Esophagus muscularis mucosa (tissue), 4 donors: ENCODE data around the gene DISP3. TPM values are rescaled to one million over a fixed set of nuclear protein-coding genes. Genes with fewer than 3 reads are reported as not detected.

Experiments
- DNase-seq: peaks from one replicate; pipeline ENCODE4 v3.0.0-alpha.2; 2017; ENCODE audit errors: extremely low spot score
- H3K27ac ChIP-seq, 4 donors: fragments of 200-600 bp; sonication (generic); replicated peaks in 1 of 4; 1 replicate in 3 of 4; 2 replicates in 1 of 4; pipeline ENCODE4 v1.5.1; 2016 to 2019; ENCODE audit warnings: mild to moderate bottlenecking in 1 of 4
- H3K27me3 ChIP-seq, 4 donors: fragments of 200-600 bp; sonication (generic); one replicate each; pipeline versions ENCODE4 v1.5.1 to v1.6.0; 2016 to 2019
- H3K36me3 ChIP-seq, 4 donors: fragments of 200-600 bp; sonication (generic); one replicate each; pipeline ENCODE4 v1.5.1; 2016 to 2019
- H3K4me1 ChIP-seq, 4 donors: fragments of 200-600 bp; sonication (generic); one replicate each; pipeline ENCODE4 v1.5.1; 2016 to 2019
- H3K4me3 ChIP-seq, 4 donors: fragments of 200-600 bp; sonication (generic); 1 replicate in 2 of 4; 2 replicates in 2 of 4; pipeline ENCODE4 v1.5.1; 2016 to 2019; ENCODE audit warnings: mild to moderate bottlenecking in 4 of 4, moderate library complexity in 1 of 4
- H3K9me3 ChIP-seq, 4 donors: fragments of 200-600 bp; sonication (generic); 1 replicate in 3 of 4; 2 replicates in 1 of 4; pipeline ENCODE4 v1.5.1; 2016 to 2019
- CTCF ChIP-seq, 3 experiments: fragments of 200-600 bp in 2 of 3; fragments of 450-650 bp in 1 of 3; sonication (generic) in 2 of 3; IDR thresholded peaks; one replicate each; pipeline ENCODE4 v1.5.1; 2017 to 2019; ENCODE audit warnings: antibody characterized with exemption in 3 of 3, mild to moderate bottlenecking in 2 of 3, moderate library complexity in 1 of 3
- EP300 ChIP-seq: sonication (generic); formaldehyde crosslinking; IDR thresholded peaks from one replicate; pipeline ENCODE4 v1.6.1; 2017; ENCODE audit warnings: antibody characterized with exemption
- POLR2A ChIP-seq: fragments of 450-650 bp; IDR thresholded peaks from one replicate; pipeline ENCODE4 v1.6.1; 2017; ENCODE audit warnings: antibody characterized with exemption, moderate library complexity, mild to moderate bottlenecking, low read depth
- POLR2AphosphoS5 ChIP-seq, 2 donors: sonication (generic); formaldehyde crosslinking; IDR thresholded peaks; one replicate each; pipeline ENCODE4 v1.6.1; 2017; ENCODE audit warnings: antibody characterized with exemption in 2 of 2
- WGBS: methylation state at CpG from one replicate; pipeline ENCODE4 v1.1.5; 2018; 5-methylcytosine and 5-hydroxymethylcytosine counted together
- intact Hi-C: fragments of 100-400 bp; cut with DNase I; formaldehyde crosslinking; loops from one replicate; pipeline ENCODE4 v1.15.1; 2023
- total RNA-seq, 4 donors: library from RNA; depleted of rRNA; stranded (reverse); fragments of >200 nt; gene quantifications; one replicate each; pipeline versions ENCODE4 v1.1.0 to v1.2.1, GENCODE V29; 2016

The DISP3 gene
- total RNA-seq, 4 donors from 2014 or later, result not detected

DNA sequence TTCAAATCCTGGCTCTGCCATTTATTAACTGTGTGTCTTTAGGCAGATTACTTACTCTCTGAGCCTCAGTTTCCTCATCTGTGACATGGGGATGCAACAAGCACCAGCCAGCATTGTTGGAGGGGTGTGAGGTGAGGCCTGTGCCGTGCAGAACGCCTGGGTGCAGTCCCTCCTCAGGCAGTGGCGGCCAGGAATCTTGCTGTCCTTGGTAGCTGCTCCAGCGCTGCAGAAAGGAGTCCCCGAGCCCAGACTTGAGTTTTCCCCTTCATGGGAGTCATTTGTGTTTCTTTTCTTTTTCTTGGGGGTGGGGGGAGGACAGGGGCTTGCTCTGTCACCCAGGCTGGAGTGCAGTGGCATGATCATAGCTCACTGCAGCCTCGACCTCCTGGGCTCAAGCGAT, 46.6 kb downstream of the DISP3 start:
- peaks cover 0 to 33% (median 0%) of the 10 kb centered on the region in 4 donors for H3K27me3 ChIP-seq
- H3K4me3 ChIP-seq, result no peak overlapping the region
- H3K36me3 ChIP-seq, result no peaks in the 10 kb centered on the region
- TF ChIP-seq CTCF (IDR thresholded peaks at IDR 0.05), result no peak
- no peak for TF ChIP-seq POLR2A
- no peak for TF ChIP-seq POLR2AphosphoS5 (IDR thresholded peaks at IDR 0.05)
- TF ChIP-seq EP300, result no peak
- H3K9me3 ChIP-seq, result no peaks in the 10 kb centered on the region
- intact Hi-C loops, result no loop called here
- no peak overlapping the region for H3K27ac ChIP-seq
- WGBS, result 89% methylated on average over 6 of the region's 7 CpGs
- H3K4me1 ChIP-seq, result no peaks in the 10 kb centered on the region
- DNase-seq, result no peak

GRCh38 chr1:11526071-11526895, 47.3 kb downstream of the DISP3 start:
- 83% methylated on average over 25 of the region's 26 CpGs for WGBS
- H3K4me3 ChIP-seq, result no peak overlapping the region
- no peak overlapping the region for H3K27ac ChIP-seq
- TF ChIP-seq CTCF (IDR thresholded peaks at IDR 0.05), result no peak
- no peak for TF ChIP-seq EP300
- TF ChIP-seq POLR2AphosphoS5 (IDR thresholded peaks at IDR 0.05), result no peak
- TF ChIP-seq POLR2A, result no peak
- DNase-seq, result no peak
- intact Hi-C loops, result no loop called here
- H3K9me3 ChIP-seq, result no peaks in the 10 kb centered on the region
- H3K27me3 ChIP-seq, result peaks cover 0 to 41% (median 0%) of the 10 kb centered on the region in 4 donors
- H3K4me1 ChIP-seq, result no peaks in the 10 kb centered on the region
- no peaks in the 10 kb centered on the region for H3K36me3 ChIP-seq

DNA sequence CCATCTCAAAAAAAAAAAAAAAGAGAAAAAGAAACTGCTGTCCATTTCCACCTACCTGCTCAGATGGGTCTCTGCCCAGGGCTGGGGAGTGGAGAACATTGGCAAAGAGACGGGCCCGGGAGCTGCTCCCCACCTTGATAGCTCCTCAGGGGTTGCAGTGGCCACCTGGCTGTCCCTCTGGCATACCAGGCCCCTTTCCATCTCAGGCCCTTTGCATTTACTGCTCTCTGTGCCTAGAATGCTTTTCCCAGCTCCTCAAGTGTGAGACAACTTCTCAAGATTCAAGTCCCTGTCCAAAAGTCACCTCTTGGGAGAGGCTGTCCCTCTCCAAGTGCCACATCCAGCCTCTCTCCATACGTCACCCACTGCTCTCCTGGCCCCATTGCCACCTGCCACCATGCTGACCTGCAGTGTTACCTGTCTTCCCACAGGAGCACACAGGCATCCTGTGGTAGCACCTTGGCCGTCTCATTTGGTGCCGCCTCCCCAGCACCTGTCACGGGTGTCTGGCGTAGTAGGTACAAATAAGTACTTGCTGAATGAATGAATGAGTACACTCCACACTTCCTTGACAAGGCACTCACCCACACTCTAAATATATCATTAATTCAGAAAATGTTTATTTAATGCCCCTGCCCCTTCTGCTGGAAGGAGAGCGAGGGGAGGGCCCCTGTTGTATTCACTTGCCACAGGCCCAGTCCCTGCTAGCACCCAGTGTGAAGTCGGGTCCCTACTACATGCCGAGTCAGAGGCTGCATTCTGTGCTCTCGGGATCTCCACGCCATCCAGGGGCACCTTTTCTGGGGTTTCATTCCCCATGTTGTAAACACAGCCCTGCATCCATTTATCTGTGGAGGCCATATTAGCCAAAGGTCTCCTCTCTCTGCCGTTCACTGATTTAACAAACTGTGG, 48.8 kb downstream of the DISP3 start:
- Histone ChIP-seq H3K36me3 (no peaks in the 10 kb centered on the region), H3K27ac (no peak overlapping the region), H3K4me3 (no peak overlapping the region), H3K4me1 (no peaks in the 10 kb centered on the region), H3K27me3 (peaks cover 0 to 44% (median 0%) of the 10 kb centered on the region in 4 donors), H3K9me3 (no peaks in the 10 kb centered on the region)
- DNase-seq, result no peak
- TF ChIP-seq CTCF (IDR thresholded peaks at IDR 0.05), result no peak
- TF ChIP-seq POLR2A, result no peak
- no peak for TF ChIP-seq POLR2AphosphoS5 (IDR thresholded peaks at IDR 0.05)
- no peak for TF ChIP-seq EP300
- 89% methylated on average over 13 of the region's 13 CpGs for WGBS
- intact Hi-C loops, result no loop called here

GRCh38 chr1:11528611-11529261, 49.8 kb downstream of the DISP3 start:
- TF ChIP-seq POLR2AphosphoS5 (IDR thresholded peaks at IDR 0.05) (no peak), CTCF (IDR thresholded peaks at IDR 0.05) (no peak), EP300 (no peak), POLR2A (no peak)
- no peaks in the 10 kb centered on the region for H3K4me1 ChIP-seq
- H3K36me3 ChIP-seq, result no peaks in the 10 kb centered on the region
- DNase-seq, result no peak
- no peak overlapping the region for H3K4me3 ChIP-seq
- peaks cover 0 to 44% (median 0%) of the 10 kb centered on the region in 4 donors for H3K27me3 ChIP-seq
- intact Hi-C loops, result no loop called here
- no peak overlapping the region for H3K27ac ChIP-seq
- WGBS, result 82% methylated on average over 11 of the region's 13 CpGs
- H3K9me3 ChIP-seq, result no peaks in the 10 kb centered on the region
